ENCODE data around the gene CCHCR1.

GRCh38 chr6:31193206-31193605 lies 35.6 kb upstream of the CCHCR1 start:
- TF ChIP-seq POLR2A (IDR thresholded peaks at IDR 0.05): no peak
- TF ChIP-seq POLR2AphosphoS5 (IDR thresholded peaks at IDR 0.05): no peak
